Heart left ventricle (tissue), 13 donors: ENCODE measurements around the gene TJAP1.

Source experiments
- CTCF ChIP-seq, 12 donors: fragments of 200-600 bp; sonication (generic) in 4 of 12; IDR thresholded peaks; one replicate each; pipeline versions ENCODE4 v1.5.0 to v1.8.0; 2018 to 2022; ENCODE audit warnings: antibody characterized with exemption in 12 of 12, mild to moderate bottlenecking in 5 of 12
- POLR2A ChIP-seq, 2 donors: fragments of 450-650 bp; IDR thresholded peaks; one replicate each; pipeline ENCODE4 v1.6.1; 2017; ENCODE audit warnings: antibody characterized with exemption in 2 of 2, mild to moderate bottlenecking in 2 of 2, moderate library complexity in 2 of 2
- donor health status: ischemic (EF 13 %, LVEDD 7.1; RV severe dilation, severe dysfunction).
- donor health status: DM: no; HTN: yes; CAD: no.
- donor health status: DM: no; HTN: no; CAD: no.
- donor health status: ischemic (EF 25% LVEDD 6.9; RV normal size, moderate dysfunction).
- donor health status: ischemic (EF 25% LVEDD 5.7; RV mildly dilated, moderate dysfunction).
- donor health status: ischemic (EF 35%, LVEDD 5.7; RV mildly dilated, moderate dysfunction).
- donor health status: nonischemic (EF 11% LVEDD 7.7; RV severe dilation, severe dysfunction).
- donor health status: DM: yes; HTN: yes; CAD: no.
- donor health status: PGD.
- donor health status: ischemic (EF 29% LVEDD 5.4; RV normal size, mild dysfunction).
- donor health status: nonischemic (EF 23%, LVEDD 6.1; RV moderate dilation, normal function).

GRCh38 chr6:43476746-43477145 is 624 bp upstream of the TJAP1 start:
- TF ChIP-seq CTCF (IDR thresholded peaks at IDR 0.05) (no peak), POLR2A (IDR thresholded peaks at IDR 0.05) (no peak)
